H1 (cell line): ENCODE data around the gene FHIT. TPM values are rescaled to one million over a fixed set of nuclear protein-coding genes. Genes with fewer than 3 reads are reported as not detected.

Experiments used
- CTCF ChIA-PET: fragments of 300-600 bp; sonication (Branson Sonifier 250); formaldehyde crosslinking; loops from one replicate; lab custom pipeline; 2021; ENCODE audit not compliant: partially characterized antibody; lab: Charles Lee
- POLR2A ChIA-PET: fragments of 300-600 bp; sonication (Branson Sonifier 250); formaldehyde crosslinking; loops from one replicate; lab custom pipeline; 2021; ENCODE audit warnings: inconsistent platforms; ENCODE audit not compliant: partially characterized antibody; lab: Charles Lee
- DNase-seq, 2 experiments: peaks; one replicate each; pipeline versions ENCODE4 v3.0.0 to v3.0.0-alpha.2; 2010 to 2022; ENCODE audit warnings: low spot score in 2 of 2, low read depth in 1 of 2, mixed read lengths in 1 of 2
- FAIRE-seq: peaks from 2 replicates; lab custom pipeline; 2011; peaks lifted over from hg19 to GRCh38; lab: Jason Lieb, UNC
- H2AFZ ChIP-seq: 2 replicates; pipeline ENCODE4 v1.8.1; 2012; ENCODE audit warnings: low read length, inconsistent platforms
- H2AK5ac ChIP-seq: 2 replicates; pipeline ENCODE4 v1.6.1; 2013; ENCODE audit warnings: low read depth, low read length
- H2BK120ac ChIP-seq: replicated peaks from 2 replicates; pipeline ENCODE3; 2013; ENCODE audit warnings: low read depth, low read length, inconsistent platforms
- H2BK12ac ChIP-seq: 2 replicates; pipeline ENCODE4 v1.6.1; 2013; ENCODE audit warnings: low read depth, low read length
- H2BK15ac ChIP-seq: 2 replicates; pipeline ENCODE4 v1.6.1; 2013; ENCODE audit warnings: low read length
- H2BK20ac ChIP-seq: 2 replicates; pipeline ENCODE4 v1.6.1; 2013; ENCODE audit warnings: low read length
- H2BK5ac ChIP-seq: 2 replicates; pipeline ENCODE4 v1.6.1; 2013; ENCODE audit warnings: low read depth, low read length
- H3K14ac ChIP-seq: 2 replicates; pipeline ENCODE4 v1.6.1; 2013; ENCODE audit warnings: inconsistent platforms; ENCODE audit not compliant: insufficient read length
- H3K18ac ChIP-seq: 2 replicates; pipeline ENCODE4 v1.6.1; 2013; ENCODE audit warnings: low read length; ENCODE audit errors: extremely low read depth
- H3K23ac ChIP-seq: 2 replicates; pipeline ENCODE4 v1.6.1; 2013; ENCODE audit warnings: inconsistent platforms; ENCODE audit not compliant: insufficient read length
- H3K23me2 ChIP-seq: 2 replicates; pipeline ENCODE4 v1.6.1; 2013; ENCODE audit warnings: low read depth, low read length
- H3K27ac ChIP-seq: 2 replicates; pipeline ENCODE4 v1.6.1; 2011; ENCODE audit warnings: low read depth, low read length, inconsistent platforms
- H3K27me3 ChIP-seq, 4 experiments: replicated peaks in 1 of 4; 1 replicate in 1 of 4; 2 replicates in 3 of 4; pipeline versions ENCODE4 v1.6.1 to v1.8.1; 2011 to 2013; ENCODE audit warnings: low read length in 3 of 4, mild to moderate bottlenecking in 3 of 4, inconsistent platforms in 2 of 4, mixed read lengths in 2 of 4, moderate library complexity in 1 of 4; ENCODE audit not compliant: control insufficient read depth in 3 of 4, insufficient read depth in 3 of 4; ENCODE audit errors: extremely low read depth in 1 of 4
- H3K36me3 ChIP-seq, 4 experiments: 2 replicates each; pipeline versions ENCODE4 v1.6.1 to v1.8.1; 2011 to 2013; ENCODE audit warnings: mild to moderate bottlenecking in 4 of 4, low read length in 3 of 4, moderate library complexity in 2 of 4, control low read depth in 1 of 4, inconsistent platforms in 1 of 4; ENCODE audit not compliant: insufficient read depth in 4 of 4, control insufficient read depth in 2 of 4
- H3K4ac ChIP-seq: replicated peaks from 2 replicates; pipeline ENCODE3; 2013; ENCODE audit warnings: low read length, low read depth, mixed read lengths, inconsistent platforms; ENCODE audit not compliant: insufficient read length
- H3K4me1 ChIP-seq, 4 experiments: replicated peaks in 1 of 4; 1 replicate in 1 of 4; 2 replicates in 3 of 4; pipeline versions ENCODE4 v1.6.1 to v1.8.1; 2011 to 2013; ENCODE audit warnings: low read length in 3 of 4, inconsistent platforms in 2 of 4, mixed read lengths in 1 of 4; ENCODE audit not compliant: insufficient read depth in 4 of 4, control insufficient read depth in 3 of 4
- H3K4me2 ChIP-seq, 2 experiments: 2 replicates each; pipeline versions ENCODE4 v1.6.1 to v1.8.1; 2011 to 2013; ENCODE audit warnings: low read depth in 2 of 2, low read length in 2 of 2, control low read depth in 1 of 2, inconsistent platforms in 1 of 2, mild to moderate bottlenecking in 1 of 2; ENCODE audit not compliant: insufficient read depth in 1 of 2
- H3K4me3 ChIP-seq, 4 experiments: fragments of 200-600, 300-600 bp in 1 of 4; sonication (generic), shearing (Covaris generic), sonication (Bioruptor Twin) in 1 of 4; 2 replicates each; pipeline versions ENCODE4 v1.5.1 to v1.8.1; 2011 to 2016; ENCODE audit warnings: low read length in 4 of 4, low read depth in 3 of 4, control low read depth in 2 of 4, inconsistent platforms in 2 of 4, mild to moderate bottlenecking in 2 of 4, mixed read lengths in 1 of 4, moderate library complexity in 1 of 4; ENCODE audit not compliant: insufficient read depth in 2 of 4; ENCODE audit errors: extremely low read depth in 1 of 4
- H3K56ac ChIP-seq: replicated peaks from 2 replicates; pipeline ENCODE3; 2013; ENCODE audit warnings: low read depth, mild to moderate bottlenecking, mixed read lengths, low read length, inconsistent platforms; ENCODE audit not compliant: insufficient read length
- H3K79me1 ChIP-seq: 2 replicates; pipeline ENCODE4 v1.6.1; 2013; ENCODE audit warnings: low read depth, low read length, control low read depth
- H3K79me2 ChIP-seq, 2 experiments: 2 replicates each; pipeline versions ENCODE4 v1.6.1 to v1.8.1; 2012 to 2013; ENCODE audit warnings: low read length in 2 of 2, mild to moderate bottlenecking in 2 of 2, inconsistent platforms in 1 of 2; ENCODE audit not compliant: insufficient read depth in 2 of 2, control insufficient read depth in 1 of 2
- H3K9ac ChIP-seq, 4 experiments: replicated peaks in 1 of 4; 1 replicate in 1 of 4; 2 replicates in 3 of 4; pipeline versions ENCODE4 v1.6.1 to v1.8.1; 2011 to 2013; ENCODE audit warnings: low read depth in 3 of 4, low read length in 3 of 4, control low read depth in 2 of 4, mild to moderate bottlenecking in 2 of 4, moderate library complexity in 2 of 4, inconsistent platforms in 1 of 4; ENCODE audit errors: extremely low read depth in 1 of 4
- H3K9me3 ChIP-seq, 2 experiments: 2 replicates each; pipeline versions ENCODE4 v1.6.1 to v1.8.1; 2012 to 2013; ENCODE audit warnings: mild to moderate bottlenecking in 2 of 2, moderate library complexity in 2 of 2, control low read depth in 1 of 2, inconsistent platforms in 1 of 2, low read depth in 1 of 2, low read length in 1 of 2, mixed read lengths in 1 of 2; ENCODE audit not compliant: insufficient read depth in 2 of 2
- H4K20me1 ChIP-seq, 2 experiments: replicated peaks in 1 of 2; 2 replicates each; pipeline versions ENCODE3 to v1.8.1; 2011 to 2013; ENCODE audit warnings: inconsistent platforms in 2 of 2, low read length in 2 of 2, mild to moderate bottlenecking in 1 of 2; ENCODE audit not compliant: insufficient read depth in 2 of 2, control insufficient read depth in 1 of 2
- H4K5ac ChIP-seq: 2 replicates; pipeline ENCODE4 v1.6.1; 2013; ENCODE audit warnings: low read length, low read depth, mixed read lengths, inconsistent platforms; ENCODE audit not compliant: insufficient read length
- H4K8ac ChIP-seq: 2 replicates; pipeline ENCODE4 v1.8.0; 2013; ENCODE audit warnings: mild to moderate bottlenecking, moderate library complexity, low read length, inconsistent platforms; ENCODE audit not compliant: insufficient read depth; ENCODE audit errors: extremely low read depth
- H4K91ac ChIP-seq: replicated peaks from 2 replicates; pipeline ENCODE3; 2013; ENCODE audit warnings: low read length, mixed read lengths, inconsistent platforms; ENCODE audit not compliant: insufficient read length
- ATF2 ChIP-seq: IDR thresholded peaks from 2 replicates; pipeline ENCODE4 v1.6.1; 2012; ENCODE audit warnings: low read length, inconsistent platforms
- CHD1 ChIP-seq: IDR thresholded peaks from 2 replicates; pipeline ENCODE4 v1.6.1; 2012; ENCODE audit warnings: low read depth, low read length, improper control_type of control experiment
- CHD2 ChIP-seq: IDR thresholded peaks from 2 replicates; pipeline ENCODE4 v1.6.1; 2012; ENCODE audit warnings: low read length, improper control_type of control experiment
- EGR1 ChIP-seq: IDR thresholded peaks from 2 replicates; pipeline ENCODE4 v1.6.1; 2011; ENCODE audit warnings: low read depth, low read length, borderline replicate concordance
- EZH2 ChIP-seq: fragments of 200-600 bp; sonication (generic); IDR thresholded peaks from 2 replicates; pipeline ENCODE4 v1.7.1; 2012; ENCODE audit warnings: low read depth, mild to moderate bottlenecking, moderate library complexity, low read length, inconsistent platforms; ENCODE audit not compliant: severe bottlenecking
- GTF2F1 ChIP-seq: IDR thresholded peaks from 2 replicates; pipeline ENCODE4 v1.6.1; 2012; ENCODE audit warnings: low read depth, low read length, improper control_type of control experiment, borderline replicate concordance
- HDAC2 ChIP-seq, 2 experiments: fragments of 300-600 bp in 1 of 2; sonication (generic) in 1 of 2; IDR thresholded peaks; 2 replicates each; pipeline ENCODE4 v1.6.1; 2011 to 2012; ENCODE audit warnings: low read depth in 2 of 2, low read length in 2 of 2, mild to moderate bottlenecking in 2 of 2, moderate library complexity in 2 of 2, borderline replicate concordance in 1 of 2, inconsistent platforms in 1 of 2
- KDM5A ChIP-seq: fragments of 200-600 bp; IDR thresholded peaks from 2 replicates; pipeline ENCODE4 v1.7.1; 2012; ENCODE audit warnings: mild to moderate bottlenecking, low read length, inconsistent platforms, mixed read lengths
- NANOG ChIP-seq: IDR thresholded peaks from 2 replicates; pipeline ENCODE4 v1.6.1; 2011; ENCODE audit warnings: low read length, low read depth, mild to moderate bottlenecking, inconsistent platforms; ENCODE audit not compliant: insufficient read depth, poor library complexity, severe bottlenecking
- RBBP5 ChIP-seq: IDR thresholded peaks from 2 replicates; pipeline ENCODE4 v1.7.1; 2012; ENCODE audit warnings: low read depth, mild to moderate bottlenecking, inconsistent platforms, low read length, moderate library complexity, borderline replicate concordance
- RFX5 ChIP-seq: IDR thresholded peaks from 2 replicates; pipeline ENCODE4 v1.6.1; 2011; ENCODE audit warnings: low read depth, low read length, improper control_type of control experiment, borderline replicate concordance
- WGBS, 2 experiments: shearing (Covaris generic) in 1 of 2; methylation state at CpG; one replicate each; pipeline versions ENCODE4 v1.1.6 to v1.1.7; 2013 to 2015; ENCODE audit warnings: low lambda C conversion rate in 2 of 2, mixed read lengths in 2 of 2, inconsistent platforms in 1 of 2, low coverage in 1 of 2, missing lambda C conversion rate in 1 of 2; ENCODE audit not compliant: insufficient replicate concordance in 2 of 2, insufficient coverage in 1 of 2, insufficient read length in 1 of 2; ENCODE audit errors: extremely low coverage in 1 of 2, missing lambda C conversion rate in 1 of 2; 5-methylcytosine and 5-hydroxymethylcytosine counted together
- polyA plus RNA-seq, 7 experiments: library from polyadenylated mRNA; depleted of rRNA in 3 of 7; stranded (reverse) in 5 of 7; unstranded in 2 of 7; fragments of >200 nt in 5 of 7; fragments of 200-250 nt in 2 of 7; gene quantifications; 1 replicate in 5 of 7; 2 replicates in 1 of 7; 4 replicates in 1 of 7; pipeline versions ENCODE4 v1.2.1 to v1.2.3, GENCODE V29; 2011 to 2013; ENCODE audit warnings: missing spikeins in 2 of 7, mixed read lengths in 2 of 7
- total RNA-seq: library from RNA; stranded (reverse); fragmentation: NEBNext Ultra II Directional; extraction: Animal tissue kit (Norgen Biotek cat#: 25700); gene quantifications from 2 replicates; pipeline ENCODE4 v1.2.1, GENCODE V29; 2021

FHIT gene
- total and polyA plus RNA-seq, 2 of the 8 experiments (the other 6 are each of a cell fraction or from before 2014, with no cell fraction given), result 1.2 to 3.2 TPM

GRCh38 chr3:60046210-60046609 lies 1205.0 kb downstream of the FHIT start:
- Histone ChIP-seq H3K9ac (no peak overlapping the region), H4K20me1 (no peaks in the 10 kb centered on the region), H3K23ac (no peak overlapping the region), H3K4ac (no peak overlapping the region), H2BK5ac (no peak overlapping the region)
- DNase-seq (no peak), FAIRE-seq (no peak)
- CTCF ChIA-PET, result no interaction called here
- no peak for TF ChIP-seq CHD2
- TF ChIP-seq GTF2F1, result no peak
- TF ChIP-seq RBBP5, result no peak
- TF ChIP-seq KDM5A, result no peak
- no peak for TF ChIP-seq EZH2
- no peak for TF ChIP-seq HDAC2 (IDR thresholded peaks at IDR 0.05; ENCODE audit: borderline replicate concordance in 1 of 2, low read depth in 2 of 2, low read length in 2 of 2)
- no peak for TF ChIP-seq NANOG
- no peak for TF ChIP-seq CHD1
- no peak for TF ChIP-seq EGR1
- TF ChIP-seq RFX5, result no peak
- TF ChIP-seq ATF2, result no peak
- TF ChIP-seq, all 59 proteins: peak for 0
- Histone ChIP-seq H3K4me2 (no peak overlapping the region), H3K56ac (no peak overlapping the region), H3K4me3 (no peak overlapping the region), H3K79me2 (no peaks in the 10 kb centered on the region), H3K27me3 (peaks cover 0 to 1% (median 0%) of the 10 kb centered on the region in 4 experiments; a peak in 1 of 7 replicates), H2AK5ac (no peak overlapping the region), H3K4me1 (no peaks in the 10 kb centered on the region), H2BK20ac (no peak overlapping the region), H3K14ac (no peak overlapping the region), H3K36me3 (no peaks in the 10 kb centered on the region), H3K27ac (no peak overlapping the region), H4K5ac (no peak overlapping the region), H4K8ac (no peak overlapping the region), H3K23me2 (no peaks in the 10 kb centered on the region), H2BK120ac (no peak overlapping the region), H2BK12ac (no peak overlapping the region), H4K91ac (no peak overlapping the region), H3K18ac (no peak overlapping the region), H3K79me1 (no peaks in the 10 kb centered on the region), H2AFZ (no peak overlapping the region), H3K9me3 (no peaks in the 10 kb centered on the region), H2BK15ac (no peak overlapping the region)
- 92% methylated on average over 6 of the region's 6 CpGs; no CpG with 5 or more reads in 1 of the 2 experiments for WGBS, 2 experiments
- POLR2A ChIA-PET, result no interaction called here
